Choroid plexus epithelial cell (primary cell): ENCODE results near the gene CCDC186.
A peak's percentile ranks its signal among the peaks of the same experiment; 100 is the strongest.

ENCODE experiments used
- DNase-seq: peaks from one replicate; pipeline ENCODE4 v3.0.0-alpha.2; 2010; ENCODE audit warnings: low read depth
- H3K4me3 ChIP-seq: 2 replicates; pipeline ENCODE4 v1.5.1; 2011; ENCODE audit warnings: low read depth, mild to moderate bottlenecking, control low read depth, low read length, moderate library complexity
- CTCF ChIP-seq: conservative IDR thresholded peaks from 2 replicates; pipeline ENCODE4 v1.5.1; 2011; ENCODE audit warnings: low read depth, mild to moderate bottlenecking, control low read depth, inconsistent platforms, low read length, moderate library complexity

Gene CCDC186

DNA sequence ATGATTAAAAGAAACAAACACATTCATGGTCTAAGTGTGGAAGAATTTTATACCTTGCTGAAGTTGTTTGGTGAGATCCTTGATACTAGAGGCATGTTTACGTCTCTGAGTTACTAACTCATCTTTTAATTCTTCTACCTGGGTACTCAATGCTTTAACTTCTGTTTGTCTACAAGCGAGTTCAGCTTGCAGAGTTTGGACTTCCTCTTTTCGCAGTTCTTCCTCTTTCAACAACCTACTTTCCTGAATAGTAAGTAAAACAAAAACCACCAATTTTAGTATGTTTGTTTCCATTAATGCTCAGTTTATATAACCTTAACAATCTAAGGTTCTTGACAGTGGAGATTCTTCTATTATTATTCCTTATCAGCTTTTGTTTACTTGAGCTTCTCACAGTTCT is 42.9 kb downstream of the CCDC186 start:
- no peak for TF ChIP-seq CTCF
- no peak for DNase-seq
- H3K4me3 ChIP-seq: no peak overlapping the region

DNA sequence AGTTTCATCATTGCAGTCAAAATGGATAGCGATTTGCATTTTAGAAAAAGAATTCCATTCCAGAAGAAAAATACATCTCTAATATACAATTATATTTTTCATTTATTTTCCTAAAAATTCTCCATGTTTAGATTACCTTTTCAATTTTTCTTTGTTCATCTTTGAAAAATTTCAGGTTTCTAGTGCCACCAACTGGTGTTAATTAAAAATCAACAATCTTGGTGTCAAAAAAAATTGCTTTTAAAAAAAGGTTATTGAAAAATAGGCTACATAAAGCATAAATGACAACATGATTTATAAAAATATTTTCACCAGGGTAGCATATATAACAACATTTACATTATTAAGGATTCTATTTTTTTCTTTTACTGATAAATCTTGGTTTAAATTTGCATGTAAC is 53.0 kb downstream of the CCDC186 start:
- H3K4me3 ChIP-seq: no peak overlapping the region
- no peak for DNase-seq
- TF ChIP-seq CTCF: no peak

- no peak for DNase-seq
- no peak overlapping the region for H3K4me3 ChIP-seq
- no peak for TF ChIP-seq CTCF
These were observed 55.5 kb downstream of the CCDC186 start for GRCh38 chr10:114118514-114118913.

- no peak for TF ChIP-seq CTCF
- H3K4me3 ChIP-seq: no peak overlapping the region
- DNase-seq: no peak
These were observed 56.3 kb downstream of the CCDC186 start for GRCh38 chr10:114117728-114118127.

DNA sequence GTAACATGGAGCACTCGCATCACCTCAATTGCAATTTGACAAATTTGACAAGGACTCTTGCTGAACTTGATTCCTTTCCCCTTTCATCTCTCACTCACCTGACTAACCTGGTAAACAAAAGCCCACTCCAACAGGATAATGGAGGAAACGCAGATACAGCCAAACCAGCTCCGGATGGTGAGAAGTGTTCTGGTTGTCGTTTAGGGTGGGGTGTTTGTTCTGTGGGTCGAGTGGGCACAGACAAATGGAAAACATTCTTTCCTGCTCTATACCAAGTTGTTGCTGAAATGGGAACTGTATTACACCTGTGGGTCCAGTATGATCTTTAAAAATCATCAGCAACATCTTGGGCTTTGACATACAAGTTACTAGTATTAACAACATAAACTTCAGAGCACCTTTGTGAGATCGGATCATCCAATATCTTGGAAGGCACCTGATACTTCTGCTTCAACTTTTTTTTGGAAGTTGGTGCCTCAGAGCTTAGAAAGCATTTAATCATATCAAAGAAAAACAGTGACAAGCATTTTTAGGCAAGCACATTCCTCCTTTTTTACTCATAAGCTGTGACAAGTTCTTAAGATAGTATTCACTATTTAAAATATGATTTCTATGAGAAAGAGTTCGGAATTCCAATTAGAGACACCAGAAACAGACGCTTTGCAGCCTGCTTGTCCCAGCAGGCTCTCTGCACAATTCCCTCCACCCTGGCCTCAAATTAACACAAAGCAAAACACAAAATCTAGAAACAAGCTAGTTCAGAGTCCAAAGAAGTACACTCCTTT is 58.1 kb downstream of the CCDC186 start:
- no peak for TF ChIP-seq CTCF

DNA sequence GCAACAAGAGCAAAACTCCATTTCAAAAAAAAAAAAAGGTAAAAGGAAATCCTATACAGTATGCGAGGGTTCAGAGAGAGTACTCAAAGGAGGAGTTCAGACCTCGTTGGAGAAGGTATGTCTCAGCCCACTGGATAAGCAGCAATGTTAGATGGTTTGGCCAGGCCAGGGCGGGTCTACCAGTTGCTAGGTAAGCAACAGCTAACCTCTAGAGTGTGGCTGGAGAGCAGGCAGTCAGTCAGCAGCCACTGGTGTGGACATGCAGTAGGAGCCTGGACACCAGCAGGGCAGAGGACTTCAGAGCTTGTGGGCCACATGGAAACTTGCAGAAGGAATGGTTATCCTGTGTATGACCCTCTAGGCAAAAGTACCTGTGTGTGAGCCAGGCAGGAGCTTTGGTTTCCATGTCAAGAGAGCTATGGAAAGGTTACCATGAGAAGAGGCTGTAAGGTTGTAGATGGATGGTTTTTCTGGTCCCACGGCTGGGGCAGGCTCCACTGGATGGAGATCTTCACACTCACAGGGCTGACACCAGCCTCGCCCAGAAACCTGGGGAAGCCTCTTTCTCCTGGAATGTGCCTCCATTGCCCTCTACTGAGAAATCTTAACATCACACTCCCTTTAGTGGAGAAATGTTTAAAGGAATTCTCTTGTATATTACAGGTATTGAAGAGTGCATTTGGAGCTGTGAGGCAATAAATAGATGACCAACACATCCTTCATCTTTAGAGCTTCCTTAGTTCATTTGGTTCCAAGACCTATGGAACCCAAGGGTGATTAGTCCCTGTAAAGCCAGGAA is 63.6 kb downstream of the CCDC186 start:
- no peak overlapping the region for H3K4me3 ChIP-seq
- TF ChIP-seq CTCF: peak; percentile 56
- DNase-seq: peak; percentile 34

More for the DNA sequence above, 58.1 kb downstream of the CCDC186 start:
- DNase-seq: no peak
- H3K4me3 ChIP-seq: no peak overlapping the region
